Astrocyte of the cerebellum (primary cell): ENCODE data around the gene CXCR1.

Experiments
- DNase-seq: peaks from one replicate; pipeline ENCODE4 v3.0.0-alpha.2; 2011; ENCODE audit warnings: low read depth
- H3K4me3 ChIP-seq: 2 replicates; pipeline ENCODE4 v1.5.1; 2011; ENCODE audit warnings: mild to moderate bottlenecking, low read depth, low read length, moderate library complexity
- CTCF ChIP-seq: IDR thresholded peaks from 2 replicates; pipeline ENCODE4 v1.5.1; 2012; ENCODE audit warnings: low read length, low read depth, moderate library complexity, mild to moderate bottlenecking; ENCODE audit errors: missing control alignments
- in situ Hi-C: cut with HindIII; loops from 2 replicates; pipeline ENCODE4 v1.10.0; 2017; ENCODE audit warnings: low sequenced_read_pairs

CXCR1 gene

GRCh38 chr2:218166791-218167190 is at the start of gene CXCR1:
TSS of gene CXCR1 (minus strand) at chr2:218166962. CDS start at chr2:218165211, 1,751 bp downstream.
- DNase-seq: no peak
- no peak for TF ChIP-seq CTCF
- no peak within 1 kb of the TSS for H3K4me3 ChIP-seq
- in situ Hi-C loops: no loop called here

GRCh38 chr2:218216336-218216673 is 49.5 kb upstream of the CXCR1 start:
- peak overlapping the region; percentile 98 for H3K4me3 ChIP-seq
- DNase-seq: no peak
- in situ Hi-C loops: no loop called here
- no peak for TF ChIP-seq CTCF

GRCh38 chr2:218214116-218214515 is 47.4 kb upstream of the CXCR1 start:
- no peak for TF ChIP-seq CTCF
- in situ Hi-C loops: no loop called here
- H3K4me3 ChIP-seq: no peak overlapping the region
- no peak for DNase-seq

- no peak for TF ChIP-seq CTCF
- DNase-seq: no peak
- in situ Hi-C loops: no loop called here
- H3K4me3 ChIP-seq: no peak overlapping the region
Measured at GRCh38 chr2:218209078-218209477, 42.3 kb upstream of the CXCR1 start.

GRCh38 chr2:218202266-218202665 is 35.5 kb upstream of the CXCR1 start:
- no peak for TF ChIP-seq CTCF

GRCh38 chr2:218196974-218197373 is 30.2 kb upstream of the CXCR1 start:
- no peak for DNase-seq
- no peak for TF ChIP-seq CTCF
- in situ Hi-C loops: no loop called here
- no peak overlapping the region for H3K4me3 ChIP-seq

More at GRCh38 chr2:218202266-218202665, 35.5 kb upstream of the CXCR1 start:
- in situ Hi-C loops: no loop called here
- no peak overlapping the region for H3K4me3 ChIP-seq
- no peak for DNase-seq

- in situ Hi-C loops: no loop called here
- TF ChIP-seq CTCF: no peak
- H3K4me3 ChIP-seq: no peak overlapping the region
- no peak for DNase-seq
Measured at GRCh38 chr2:218194880-218195279, 28.1 kb upstream of the CXCR1 start.
